ENCODE data around the gene SCIN.

- TF ChIP-seq CTCF (optimal IDR thresholded peaks at IDR 0.05 in 1 of 3, IDR thresholded peaks at IDR 0.05 in 1 of 3, conservative IDR thresholded peaks at IDR 0.05 in 1 of 3; ENCODE audit: extremely low read depth in 1 of 3, insufficient read depth in 2 of 3, low read length in 3 of 3) (no peak), EZH2 (IDR thresholded peaks at IDR 0.05; ENCODE audit: low read length) (no peak)
Measured at GRCh38 chr7:12601302-12601869, 30.9 kb downstream of the SCIN start.
